GM18505 (cell line): Measurements from ENCODE around the gene LTBP2.

Source experiments
- ATAC-seq: cut with Tn5 transposase; IDR thresholded peaks from one replicate; pipeline ENCODE4 v1.9.1; 2021; ENCODE audit not compliant: unreplicated experiment
- POLR2A ChIP-seq: IDR thresholded peaks from 4 replicates; pipeline ENCODE4 v1.6.1; 2011; ENCODE audit warnings: borderline replicate concordance; ENCODE audit not compliant: insufficient read depth, insufficient read length; ENCODE audit errors: extremely low read depth

Gene LTBP2

DNA sequence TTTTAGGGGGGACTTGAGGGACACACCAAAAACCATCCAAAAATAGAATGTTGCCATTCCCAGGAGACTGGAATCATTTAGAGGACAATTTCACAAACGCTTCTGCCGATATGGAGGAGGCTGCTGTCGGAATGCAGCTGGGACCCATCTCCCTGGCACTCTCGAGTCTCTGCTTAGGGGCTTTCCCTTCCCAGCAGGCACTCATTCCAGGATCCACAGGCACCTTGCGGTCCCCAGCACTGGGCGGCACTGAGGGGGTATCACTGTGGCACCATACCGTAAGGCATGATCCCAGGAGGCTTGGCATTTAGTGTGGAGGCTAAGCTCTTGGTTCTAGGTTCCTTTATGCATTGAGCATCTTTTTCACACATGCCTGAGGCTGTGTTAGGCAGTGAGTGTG, 36.6 kb upstream of the LTBP2 start:
- no peak for ATAC-seq
- TF ChIP-seq POLR2A = no peak

DNA sequence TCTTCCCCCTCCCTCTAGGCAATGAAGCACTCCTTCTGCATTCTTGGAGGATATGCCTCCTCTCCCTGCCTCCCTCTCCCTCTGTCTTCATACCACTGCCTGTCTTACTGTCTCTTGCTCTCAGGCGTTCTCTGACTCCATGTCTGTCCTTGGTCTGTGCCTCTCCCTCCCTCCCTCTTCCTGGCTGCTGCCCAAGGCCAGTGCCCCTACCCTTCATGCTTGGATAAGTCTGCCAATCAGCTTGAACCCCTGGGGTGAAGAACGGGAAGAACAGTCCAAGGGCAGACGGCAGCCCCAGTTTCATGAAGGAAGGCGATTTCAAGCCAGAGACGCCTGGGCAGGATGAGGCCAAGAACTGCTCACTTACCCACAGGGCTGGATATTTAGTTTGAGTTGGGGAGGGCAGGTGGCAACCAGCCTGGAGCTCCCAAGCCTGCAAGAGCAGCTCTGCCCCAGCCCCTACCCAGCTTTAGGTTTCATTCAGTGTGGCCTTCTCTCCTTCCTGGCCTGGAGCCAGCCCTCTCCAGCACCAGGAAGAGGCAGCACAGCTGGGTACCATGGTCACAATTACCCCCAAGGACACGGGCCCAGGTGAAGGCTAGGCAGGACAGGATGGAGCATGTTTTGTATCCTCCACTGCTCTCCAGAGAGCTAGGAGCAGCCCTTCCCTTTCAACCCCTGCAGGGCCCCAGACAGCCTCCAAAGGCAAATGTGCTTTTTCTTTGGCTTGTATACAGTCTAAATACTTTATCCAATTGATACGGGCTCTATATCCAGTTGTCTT, 35.8 kb upstream of the LTBP2 start:
- TF ChIP-seq POLR2A = no peak
- ATAC-seq = no peak

DNA sequence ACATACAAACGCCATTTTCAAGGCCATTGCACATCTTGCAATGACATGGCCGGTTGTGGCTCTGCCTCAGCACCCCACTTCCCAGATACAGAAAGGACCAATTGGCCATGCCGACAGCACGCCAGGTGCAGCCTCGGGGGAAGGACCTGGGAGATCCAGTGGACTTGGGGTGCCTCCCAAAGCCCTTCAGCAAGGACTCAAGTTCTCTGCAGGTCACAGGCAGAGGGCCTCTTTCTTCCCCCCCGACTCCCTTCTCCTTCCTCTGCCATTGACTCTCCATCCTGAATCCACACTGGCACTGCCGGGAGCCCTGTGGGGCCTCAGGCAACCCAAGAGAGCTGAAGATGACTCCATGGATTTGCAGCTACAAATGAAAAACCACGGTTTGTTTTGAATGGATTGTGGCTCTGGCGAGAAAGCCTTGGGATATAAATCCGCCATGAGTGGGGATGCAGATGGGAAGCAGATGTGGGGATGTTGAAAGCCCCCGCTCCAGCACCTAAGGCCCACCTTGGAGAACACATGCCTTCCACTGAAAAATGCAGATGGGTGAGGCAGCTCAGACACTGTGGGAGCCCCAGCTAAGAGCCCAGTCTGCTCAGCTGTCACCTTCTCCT, 35.1 kb upstream of the LTBP2 start:
- no peak for ATAC-seq
- no peak for TF ChIP-seq POLR2A

DNA sequence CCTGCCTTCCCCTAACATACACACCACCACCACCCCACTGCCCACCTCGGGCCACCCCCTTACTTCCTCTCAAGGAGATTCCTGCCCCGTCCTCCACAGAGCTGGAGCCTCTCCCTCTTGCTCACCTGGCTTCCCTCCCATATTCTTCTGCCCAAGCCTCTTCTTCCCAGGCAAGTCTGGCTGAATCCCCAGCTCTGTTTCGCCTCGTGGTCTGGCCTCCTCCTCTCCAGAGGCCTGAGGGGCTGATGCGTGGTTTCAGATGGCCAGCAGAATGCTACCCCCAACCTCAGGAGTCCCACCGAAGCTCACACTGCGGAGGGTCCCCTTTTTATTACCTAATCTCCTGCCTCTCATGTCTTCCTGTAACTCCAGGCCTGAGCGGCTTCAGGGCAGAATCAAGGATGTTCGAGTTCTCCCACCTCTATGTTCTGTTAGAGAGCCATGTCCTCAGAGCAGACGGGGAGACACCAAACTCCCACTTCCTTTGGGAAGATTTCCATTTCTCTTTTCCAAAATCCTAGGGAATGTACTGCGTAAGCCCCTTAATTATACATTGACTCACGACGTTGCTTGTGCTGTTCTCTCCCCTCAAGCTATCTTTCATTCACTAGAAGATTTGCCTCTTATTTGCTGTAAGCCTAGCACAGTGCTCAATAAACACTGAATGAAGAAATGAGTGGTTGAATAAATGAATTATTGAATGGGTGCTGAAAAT, 33.9 kb upstream of the LTBP2 start:
- no peak for ATAC-seq
- TF ChIP-seq POLR2A = no peak

DNA sequence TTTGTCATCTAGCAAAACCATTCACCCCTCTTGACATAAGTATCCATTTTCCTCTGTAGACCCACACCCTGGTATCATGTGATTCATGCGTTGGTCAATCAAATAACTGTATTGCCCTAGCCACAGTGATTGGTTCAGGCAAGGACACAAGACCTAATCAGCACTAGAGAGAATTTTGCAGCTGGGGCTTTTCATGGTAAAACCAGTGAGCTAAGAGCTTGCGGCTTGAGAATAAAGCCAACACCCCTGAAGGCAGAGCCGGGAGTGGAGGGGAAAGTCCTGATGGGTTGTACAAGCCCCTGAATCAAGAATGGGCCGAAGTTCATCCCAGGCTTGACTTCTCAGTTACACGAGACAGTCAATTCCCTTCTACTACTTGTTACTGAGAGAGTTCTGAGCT, 33.2 kb upstream of the LTBP2 start:
- ATAC-seq = no peak
- no peak for TF ChIP-seq POLR2A

DNA sequence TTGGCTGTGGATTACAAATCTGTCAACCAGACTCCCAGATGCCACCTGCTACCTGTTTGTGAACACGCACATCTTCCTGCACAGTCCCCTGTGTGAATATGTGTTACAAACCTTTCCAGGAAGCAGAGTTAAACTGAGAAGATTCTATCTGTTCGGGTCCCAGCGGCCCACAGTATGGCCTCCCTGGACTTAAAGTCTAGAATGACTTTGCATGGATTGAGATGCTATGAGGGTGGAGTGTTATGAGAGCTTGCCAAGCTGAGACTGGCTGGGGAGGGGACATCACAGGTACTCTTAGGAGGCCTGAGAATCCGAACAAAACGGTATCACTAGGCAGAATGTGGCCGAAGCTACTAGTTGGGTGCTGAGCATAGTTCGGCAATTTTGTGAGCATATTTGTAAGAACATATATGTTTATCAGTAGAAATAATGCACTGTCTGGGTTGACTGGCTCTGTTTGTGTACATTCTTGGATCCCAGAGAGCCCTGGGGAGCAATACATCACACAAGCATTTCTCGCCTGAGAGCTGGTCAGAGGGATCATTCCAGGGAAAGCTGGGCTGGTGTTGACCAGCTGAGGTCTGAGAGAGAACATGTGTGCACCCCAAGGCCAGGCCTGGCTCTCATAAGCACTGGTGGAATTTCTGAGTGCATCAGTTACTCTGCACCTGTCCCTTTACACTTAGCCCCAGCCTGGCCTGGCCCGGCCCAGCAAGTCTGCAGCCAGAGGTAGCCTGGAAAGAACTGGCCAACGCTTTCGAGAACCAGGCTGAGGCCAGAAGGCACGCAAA, 29.8 kb upstream of the LTBP2 start:
- no peak for TF ChIP-seq POLR2A
- no peak for ATAC-seq

DNA sequence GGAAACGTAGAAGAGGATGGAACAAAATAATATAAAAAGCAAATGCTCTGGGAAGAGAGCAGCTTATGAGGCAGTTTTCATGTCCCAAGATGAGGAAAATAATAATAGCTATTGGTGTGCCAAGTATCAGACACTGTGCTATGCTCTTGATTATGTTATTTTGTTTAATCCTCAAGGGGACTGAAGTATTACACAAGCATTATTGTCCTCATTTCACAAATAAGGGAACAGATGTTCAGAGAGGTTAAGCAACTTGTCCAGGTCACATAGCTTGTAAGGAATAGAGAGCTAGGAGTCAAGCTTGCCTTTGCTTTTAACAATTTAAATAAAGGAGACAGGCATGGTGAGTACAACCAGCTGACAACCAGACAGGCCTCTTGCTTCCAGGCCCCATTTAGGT, 26.9 kb upstream of the LTBP2 start:
- no peak for ATAC-seq
- no peak for TF ChIP-seq POLR2A

DNA sequence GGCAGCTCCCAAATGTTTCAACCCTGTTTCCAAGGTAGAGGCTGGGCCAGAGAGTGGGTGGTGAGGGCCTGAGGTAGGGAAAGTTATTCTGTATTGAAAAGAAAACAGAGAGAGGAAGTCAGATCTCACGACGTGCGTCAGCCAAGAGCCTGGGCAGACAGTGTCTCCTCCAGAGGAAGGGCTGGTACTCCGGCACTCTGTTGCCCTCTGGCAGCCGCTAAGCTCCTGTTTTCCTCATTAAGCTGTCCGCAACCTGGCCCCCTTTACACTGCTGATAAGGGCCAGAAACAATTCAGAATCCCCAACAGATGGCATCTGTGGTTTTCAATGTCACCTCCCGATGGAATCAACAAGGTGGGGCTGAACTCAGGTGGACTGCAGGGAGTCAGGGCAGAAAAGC, 26.0 kb upstream of the LTBP2 start:
- no peak for TF ChIP-seq POLR2A

DNA sequence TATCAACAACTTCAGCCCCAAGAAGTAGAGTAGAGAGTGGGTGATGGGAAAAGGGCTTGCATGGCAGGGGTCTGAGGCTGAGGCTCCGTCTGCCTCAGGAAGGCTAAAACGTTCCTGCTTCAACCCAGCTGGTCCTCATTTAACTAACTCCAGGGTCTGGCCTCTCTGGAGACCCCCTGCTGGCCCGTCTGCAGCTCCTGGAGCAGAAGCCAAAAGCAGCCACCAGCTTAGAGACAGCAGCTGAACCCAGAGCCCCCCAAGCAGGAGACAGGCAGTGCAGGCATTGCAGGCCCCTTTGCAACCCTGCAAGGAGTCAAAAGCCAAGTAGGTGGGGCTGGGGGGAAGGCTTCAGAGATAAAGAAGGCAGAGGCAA, 25.1 kb upstream of the LTBP2 start:
- ATAC-seq = no peak
- no peak for TF ChIP-seq POLR2A

More for the DNA sequence above, 26.0 kb upstream of the LTBP2 start:
- no peak for ATAC-seq

DNA sequence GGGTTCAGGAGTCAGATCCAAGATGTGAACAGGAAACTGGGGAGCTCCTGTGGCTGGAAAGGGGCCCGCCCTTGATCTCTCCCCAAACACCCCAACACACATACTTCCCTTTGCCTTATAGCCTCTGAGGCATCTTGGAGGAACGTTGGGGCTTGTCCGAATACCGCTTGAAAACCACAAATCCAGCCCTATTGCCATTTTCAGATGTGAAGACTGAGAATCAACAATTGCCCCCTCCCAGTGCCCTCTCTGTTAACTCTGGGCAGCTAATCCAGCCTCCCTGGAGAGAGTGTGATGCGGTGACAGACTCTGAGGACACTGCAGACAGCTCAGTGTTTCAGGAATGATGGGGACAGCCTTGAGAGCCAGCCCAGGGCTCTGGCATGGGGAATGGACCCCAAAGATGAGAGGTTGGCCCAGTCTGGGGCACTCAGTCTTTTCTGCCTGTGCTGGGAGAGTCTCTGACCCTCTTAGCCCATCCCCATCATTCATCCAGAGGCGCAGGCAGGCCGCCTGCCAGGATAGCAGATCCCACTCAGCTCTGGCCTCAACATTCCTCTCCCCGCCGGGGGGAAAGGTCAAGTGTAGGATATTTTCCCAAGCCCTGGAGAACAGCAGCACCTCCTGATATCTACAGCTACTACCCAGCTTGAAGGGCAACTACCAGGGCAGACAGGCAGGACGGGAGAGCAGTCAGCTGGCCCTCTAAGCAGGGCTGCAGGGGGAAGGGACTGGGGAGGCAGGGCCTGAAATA, 24.6 kb upstream of the LTBP2 start:
- TF ChIP-seq POLR2A = no peak
- ATAC-seq = no peak

DNA sequence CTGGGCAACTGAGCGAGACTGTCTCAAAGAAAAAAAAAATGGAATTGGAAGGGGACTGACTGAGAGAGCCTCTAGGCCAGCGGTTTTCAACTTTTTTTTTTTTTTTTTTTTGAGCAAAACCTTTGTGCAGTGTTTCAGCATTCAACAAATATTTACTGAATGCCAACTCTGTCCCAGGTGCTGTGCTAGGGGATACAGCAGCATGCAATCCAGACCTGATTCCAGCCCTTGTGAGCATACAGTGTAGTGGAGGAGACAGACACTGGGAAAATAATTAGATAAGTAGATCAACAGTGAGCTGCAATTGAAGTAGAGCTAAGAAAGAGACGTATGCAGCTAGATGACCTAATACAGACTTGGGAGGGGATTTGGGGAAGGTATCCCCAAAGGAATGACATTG, 23.8 kb upstream of the LTBP2 start:
- TF ChIP-seq POLR2A = no peak
- ATAC-seq = no peak

DNA sequence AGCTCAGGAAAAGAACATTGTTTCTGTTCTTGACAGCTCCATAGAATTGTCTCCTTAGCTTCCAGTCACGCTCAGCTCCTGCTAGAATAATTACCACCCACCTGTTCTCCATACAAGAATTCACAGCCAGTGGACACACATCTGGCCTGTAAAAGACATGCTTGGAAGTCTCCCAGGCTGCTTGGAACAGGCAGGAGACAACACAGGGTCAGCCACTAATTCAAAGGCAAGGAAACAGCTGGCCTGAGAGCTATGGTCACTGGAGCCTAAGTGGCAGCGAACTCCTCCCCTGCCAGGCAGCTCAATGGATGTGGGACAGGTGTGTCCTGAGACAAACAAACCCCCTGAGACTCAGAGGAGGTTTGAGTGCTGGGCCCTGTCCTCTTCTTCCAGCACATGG, 22.9 kb upstream of the LTBP2 start:
- TF ChIP-seq POLR2A = no peak
- no peak for ATAC-seq

DNA sequence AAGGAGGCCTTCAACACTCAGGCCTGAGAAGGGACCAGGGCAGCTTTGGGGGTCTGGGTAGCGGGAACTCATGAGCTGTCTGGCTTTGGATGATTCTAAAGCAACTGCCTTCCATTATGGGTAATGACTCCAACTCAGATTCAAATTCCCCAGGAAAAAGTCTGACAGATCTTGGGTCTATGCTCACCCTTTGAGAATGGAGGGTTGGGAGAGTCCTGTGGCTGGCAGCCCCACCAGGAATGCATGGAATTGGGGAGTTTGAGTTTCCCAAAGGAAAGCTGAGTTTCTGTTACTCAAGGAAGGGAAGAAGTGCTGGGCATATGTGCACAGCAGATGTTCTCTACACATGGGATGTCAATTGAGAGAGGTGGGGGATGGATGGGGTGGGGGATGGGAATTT, 22.4 kb upstream of the LTBP2 start:
- no peak for TF ChIP-seq POLR2A
- no peak for ATAC-seq
